ENCODE results near the gene WDR5. TPM values are rescaled to one million over a fixed set of nuclear protein-coding genes. Genes with fewer than 3 reads are reported as not detected.

Gene WDR5
- total RNA-seq, 1 donor from 2014 or later, result 28.3 TPM

GRCh38 chr9:134125413-134126095 is 10.3 kb upstream of the WDR5 start:
- DNase-seq (ENCODE audit: low read depth), result no peak
- TF ChIP-seq CTCF (IDR thresholded peaks at IDR 0.05; ENCODE audit: insufficient read depth, low read length, poor library complexity, severe bottlenecking), result no peak
- H3K27me3 ChIP-seq (ENCODE audit: control insufficient read depth, insufficient read depth, low read length), result peaks cover 2% of the 10 kb centered on the region
- no peak overlapping the region for H3K4me3 ChIP-seq (ENCODE audit: low read depth, low read length)
- no peaks in the 10 kb centered on the region for H3K36me3 ChIP-seq (ENCODE audit: control insufficient read depth, insufficient read depth, low read length)

- TF ChIP-seq CTCF (IDR thresholded peaks at IDR 0.05; ENCODE audit: insufficient read depth, low read length, poor library complexity, severe bottlenecking), result no peak
- Histone ChIP-seq H3K27me3 (ENCODE audit: control insufficient read depth, insufficient read depth, low read length) (peaks cover 2% of the 10 kb centered on the region), H3K36me3 (ENCODE audit: control insufficient read depth, insufficient read depth, low read length) (no peaks in the 10 kb centered on the region), H3K4me3 (ENCODE audit: low read depth, low read length) (no peak overlapping the region)
- no peak for DNase-seq (ENCODE audit: low read depth)
These were observed 9.5 kb upstream of the WDR5 start for GRCh38 chr9:134126373-134126772.

- H3K27me3 ChIP-seq (ENCODE audit: control insufficient read depth, insufficient read depth, low read length), result peaks cover 2% of the 10 kb centered on the region
- no peaks in the 10 kb centered on the region for H3K36me3 ChIP-seq (ENCODE audit: control insufficient read depth, insufficient read depth, low read length)
- DNase-seq (ENCODE audit: low read depth), result no peak
- no peak for TF ChIP-seq CTCF (IDR thresholded peaks at IDR 0.05; ENCODE audit: insufficient read depth, low read length, poor library complexity, severe bottlenecking)
- H3K4me3 ChIP-seq (ENCODE audit: low read depth, low read length), result no peak overlapping the region
These were observed 8.8 kb upstream of the WDR5 start for GRCh38 chr9:134127065-134127580.

- no peak for TF ChIP-seq CTCF (IDR thresholded peaks at IDR 0.05; ENCODE audit: insufficient read depth, low read length, poor library complexity, severe bottlenecking)
- no peak for DNase-seq (ENCODE audit: low read depth)
- H3K27me3 ChIP-seq (ENCODE audit: control insufficient read depth, insufficient read depth, low read length), result peaks cover 2% of the 10 kb centered on the region
- H3K36me3 ChIP-seq (ENCODE audit: control insufficient read depth, insufficient read depth, low read length), result no peaks in the 10 kb centered on the region
- H3K4me3 ChIP-seq (ENCODE audit: low read depth, low read length), result no peak overlapping the region
These were observed 8.3 kb upstream of the WDR5 start for GRCh38 chr9:134127616-134128015.

- Histone ChIP-seq H3K36me3 (ENCODE audit: control insufficient read depth, insufficient read depth, low read length) (no peaks in the 10 kb centered on the region), H3K27me3 (ENCODE audit: control insufficient read depth, insufficient read depth, low read length) (peaks cover 2% of the 10 kb centered on the region), H3K4me3 (ENCODE audit: low read depth, low read length) (no peak overlapping the region)
- no peak for TF ChIP-seq CTCF (IDR thresholded peaks at IDR 0.05; ENCODE audit: insufficient read depth, low read length, poor library complexity, severe bottlenecking)
- DNase-seq (ENCODE audit: low read depth), result no peak
These were observed 6.9 kb upstream of the WDR5 start for GRCh38 chr9:134128727-134129679.

All from kidney epithelial cell (primary cell).